MV-4-11 (cell line): ENCODE measurements around the gene JKAMP.

ENCODE experiments used
- DNase-seq: peaks from one replicate; lab custom pipeline; 2025; lab: John Stamatoyannopoulos, UW

The JKAMP gene

GRCh38 chr14:59541731-59542130 is 57.4 kb downstream of the JKAMP start:
- no peak for DNase-seq

GRCh38 chr14:59543873-59544272 is 59.6 kb downstream of the JKAMP start:
- DNase-seq = no peak

GRCh38 chr14:59547310-59547709 is 63.0 kb downstream of the JKAMP start:
- no peak for DNase-seq
